Erythroblast (primary cell): ENCODE results near the gene ZNF460.

Experiments
- GATA1 ChIP-seq: IDR thresholded peaks from 2 replicates; pipeline ENCODE4 v1.6.1; 2011; ENCODE audit warnings: low read depth, mild to moderate bottlenecking, control low read depth, low read length, moderate library complexity
- POLR2A ChIP-seq: IDR thresholded peaks from 2 replicates; pipeline ENCODE4 v1.6.1; 2011; ENCODE audit warnings: mild to moderate bottlenecking, low read length

DNA sequence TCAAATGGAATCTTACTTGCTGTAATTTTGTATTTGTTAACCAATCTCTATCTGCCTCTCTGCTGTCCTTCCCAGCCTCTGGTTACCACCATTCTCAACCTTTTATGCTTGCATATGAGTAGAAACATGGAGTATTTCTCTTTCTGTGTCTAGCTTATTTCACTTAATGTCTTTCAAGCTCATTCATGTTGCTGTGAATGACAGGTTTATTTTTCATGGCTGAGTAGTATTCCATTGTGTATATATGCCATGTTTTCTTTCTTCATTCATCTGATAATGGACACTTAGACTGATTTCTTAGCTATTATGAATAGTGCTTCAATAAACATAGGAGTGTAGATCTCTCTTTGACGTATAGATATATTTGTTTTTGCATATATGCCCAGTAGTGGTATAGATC, 13.4 kb downstream of the ZNF460 start:
- TF ChIP-seq POLR2A (no peak), GATA1 (no peak)
